IMR-90 (cell line): ENCODE measurements around the gene RAB14. TPM values are rescaled to one million over a fixed set of nuclear protein-coding genes. Genes with fewer than 3 reads are reported as not detected.

Experiments used
- ATAC-seq: fragments of 200-7000 bp; cut with Tn5 transposase; 2 replicates; pipeline ENCODE4 v1.9.1; 2020; ENCODE audit warnings: low read depth, mild to moderate bottlenecking, moderate library complexity
- BruUV-seq: library from RNA; stranded (reverse); fragments of 400-500 nt; replicated peaks from 2 replicates; lab custom pipeline; 2021; lab: Mats Ljungman, UMichigan
- CTCF ChIA-PET: fragments of 300-600 bp; formaldehyde crosslinking; extraction: SDS; loops from one replicate; lab custom pipeline; 2021; ENCODE audit warnings: antibody characterized with exemption; lab: Yijun Ruan, JAX
- POLR2A ChIA-PET: fragments of 300-600 bp; sonication (Branson Sonifier 250); formaldehyde crosslinking; loops from one replicate; lab custom pipeline; 2022; ENCODE audit warnings: antibody characterized with exemption; ENCODE audit not compliant: unreplicated experiment; lab: Charles Lee
- DNase-seq: peaks from one replicate; pipeline ENCODE4 v3.0.0; 2013
- H2AFZ ChIP-seq: replicated peaks from 2 replicates; pipeline ENCODE3; 2013; ENCODE audit warnings: low read length, mild to moderate bottlenecking; ENCODE audit not compliant: poor library complexity
- H2AK5ac ChIP-seq: 2 replicates; pipeline ENCODE4 v1.6.1; 2013; ENCODE audit warnings: low read depth, low read length, inconsistent platforms
- H2AK9ac ChIP-seq: replicated peaks from 2 replicates; pipeline ENCODE3; 2013; ENCODE audit warnings: mild to moderate bottlenecking, low read depth, low read length, moderate library complexity; ENCODE audit not compliant: poor library complexity
- H2BK120ac ChIP-seq: 2 replicates; pipeline ENCODE4 v1.6.1; 2013; ENCODE audit warnings: low read depth, low read length, inconsistent platforms
- H2BK15ac ChIP-seq: 3 replicates; pipeline ENCODE4 v1.6.1; 2013; ENCODE audit warnings: low read depth, low read length, inconsistent platforms
- H2BK20ac ChIP-seq: 2 replicates; pipeline ENCODE4 v1.6.1; 2013; ENCODE audit warnings: low read depth, mild to moderate bottlenecking, inconsistent platforms, low read length, moderate library complexity
- H2BK5ac ChIP-seq: 2 replicates; pipeline ENCODE4 v1.6.1; 2013; ENCODE audit warnings: mild to moderate bottlenecking, low read depth, low read length, inconsistent platforms; ENCODE audit not compliant: poor library complexity, severe bottlenecking
- H3K14ac ChIP-seq: replicated peaks from 2 replicates; pipeline ENCODE4 v1.6.1; 2013; ENCODE audit warnings: low read depth, low read length, inconsistent platforms
- H3K18ac ChIP-seq: 2 replicates; pipeline ENCODE4 v1.6.1; 2013; ENCODE audit warnings: low read depth, low read length, control low read depth
- H3K23ac ChIP-seq: 2 replicates; pipeline ENCODE4 v1.6.1; 2013; ENCODE audit warnings: low read depth, low read length, inconsistent platforms
- H3K27ac ChIP-seq: 2 replicates; pipeline ENCODE4 v1.5.1; 2013; ENCODE audit warnings: mild to moderate bottlenecking, control low read depth, low read length; ENCODE audit not compliant: insufficient read depth
- H3K27me3 ChIP-seq: 2 replicates; pipeline ENCODE4 v1.6.1; 2013; ENCODE audit warnings: low read length; ENCODE audit not compliant: control insufficient read depth, insufficient read depth
- H3K36me3 ChIP-seq: 2 replicates; pipeline ENCODE4 v1.6.1; 2013; ENCODE audit warnings: low read length, mixed read lengths; ENCODE audit not compliant: control insufficient read depth, insufficient read depth
- H3K4ac ChIP-seq: 2 replicates; pipeline ENCODE4 v1.6.1; 2013; ENCODE audit warnings: low read depth, low read length, inconsistent platforms
- H3K4me1 ChIP-seq: 2 replicates; pipeline ENCODE4 v1.6.1; 2013; ENCODE audit warnings: low read length, mixed read lengths; ENCODE audit not compliant: control insufficient read depth, insufficient read depth
- H3K4me2 ChIP-seq: 2 replicates; pipeline ENCODE4 v1.6.1; 2013; ENCODE audit warnings: low read depth, mild to moderate bottlenecking, control low read depth, low read length, moderate library complexity
- H3K4me3 ChIP-seq: 2 replicates; pipeline ENCODE4 v1.5.1; 2013; ENCODE audit warnings: low read depth, mild to moderate bottlenecking, control low read depth, low read length, moderate library complexity; ENCODE audit not compliant: insufficient read depth
- H3K56ac ChIP-seq: 2 replicates; pipeline ENCODE4 v1.6.1; 2013; ENCODE audit warnings: low read length, inconsistent platforms; ENCODE audit not compliant: insufficient read depth; ENCODE audit errors: extremely low read depth
- H3K79me1 ChIP-seq, 2 experiments: 2 replicates each; pipeline ENCODE4 v1.6.1; 2013; ENCODE audit warnings: low read length in 2 of 2, inconsistent platforms in 1 of 2, low read depth in 1 of 2
- H3K9ac ChIP-seq: 2 replicates; pipeline ENCODE4 v1.6.1; 2013; ENCODE audit warnings: low read depth, low read length, control low read depth
- H3K9me1 ChIP-seq: 2 replicates; pipeline ENCODE4 v1.6.1; 2013; ENCODE audit warnings: low read length, inconsistent platforms; ENCODE audit not compliant: insufficient read depth
- H3K9me3 ChIP-seq: 2 replicates; pipeline ENCODE4 v1.6.1; 2013; ENCODE audit warnings: low read length; ENCODE audit not compliant: control insufficient read depth, insufficient read depth
- H4K20me1 ChIP-seq: 2 replicates; pipeline ENCODE4 v1.6.1; 2013; ENCODE audit warnings: low read length, inconsistent platforms; ENCODE audit not compliant: insufficient read depth
- H4K5ac ChIP-seq: 2 replicates; pipeline ENCODE4 v1.6.1; 2013; ENCODE audit warnings: mild to moderate bottlenecking, low read depth, low read length, control low read depth
- H4K8ac ChIP-seq, 2 experiments: 2 replicates each; pipeline ENCODE4 v1.6.1; 2013; ENCODE audit warnings: low read depth in 2 of 2, low read length in 2 of 2, control low read depth in 1 of 2, inconsistent platforms in 1 of 2
- H4K91ac ChIP-seq: 2 replicates; pipeline ENCODE4 v1.6.1; 2013; ENCODE audit warnings: low read depth, low read length, inconsistent platforms; ENCODE audit not compliant: insufficient read depth
- CEBPB ChIP-seq: IDR thresholded peaks from 2 replicates; pipeline ENCODE4 v1.6.1; 2012; ENCODE audit warnings: low read depth, low read length, improper control_type of control experiment
- CTCF ChIP-seq: conservative IDR thresholded peaks from 2 replicates; pipeline ENCODE4 v1.5.1; 2012; ENCODE audit warnings: mild to moderate bottlenecking, low read depth, low read length, improper control_type of control experiment
- ELK1 ChIP-seq: fragments of 150-350 bp; IDR thresholded peaks from 2 replicates; pipeline ENCODE4 v1.6.1; 2016; ENCODE audit warnings: low read depth, mild to moderate bottlenecking, low read length, moderate library complexity, borderline replicate concordance
- FOS ChIP-seq: fragments of 150-350 bp; IDR thresholded peaks from 2 replicates; pipeline ENCODE4 v1.6.1; 2016; ENCODE audit warnings: low read depth, low read length
- MAFK ChIP-seq: IDR thresholded peaks from 2 replicates; pipeline ENCODE4 v1.6.1; 2012; ENCODE audit warnings: low read depth, low read length, improper control_type of control experiment
- MXI1 ChIP-seq: IDR thresholded peaks from 2 replicates; pipeline ENCODE4 v1.6.1; 2012; ENCODE audit warnings: low read depth, mild to moderate bottlenecking, low read length, moderate library complexity, borderline replicate concordance
- POLR2A ChIP-seq: IDR thresholded peaks from 2 replicates; pipeline ENCODE4 v1.6.1; 2012; ENCODE audit warnings: mild to moderate bottlenecking, low read depth, low read length
- RAD21 ChIP-seq: IDR thresholded peaks from 2 replicates; pipeline ENCODE4 v1.6.1; 2012; ENCODE audit warnings: low read length, improper control_type of control experiment
- RCOR1 ChIP-seq: IDR thresholded peaks from 2 replicates; pipeline ENCODE4 v1.6.1; 2012; ENCODE audit warnings: mild to moderate bottlenecking, low read length, improper control_type of control experiment; ENCODE audit not compliant: insufficient replicate concordance
- RFX5 ChIP-seq: IDR thresholded peaks from 2 replicates; pipeline ENCODE4 v1.8.0; 2012; ENCODE audit warnings: low read depth, mild to moderate bottlenecking, low read length, moderate library complexity
- SMC3 ChIP-seq: fragments of 150-350 bp; IDR thresholded peaks from 2 replicates; pipeline ENCODE4 v1.6.1; 2016; ENCODE audit warnings: low read depth, mild to moderate bottlenecking, antibody characterized with exemption, low read length, moderate library complexity
- USF2 ChIP-seq: fragments of 150-350 bp; IDR thresholded peaks from 2 replicates; pipeline ENCODE4 v1.6.1; 2017; ENCODE audit warnings: mild to moderate bottlenecking, antibody characterized with exemption, low read length, low read depth
- WGBS, 2 experiments: methylation state at CpG; one replicate each; pipeline versions ENCODE4 v1.1.5 to v1.1.7; 2013; ENCODE audit warnings: missing lambda C conversion rate in 2 of 2; ENCODE audit not compliant: insufficient read length in 1 of 2; ENCODE audit errors: extremely low coverage in 2 of 2; 5-methylcytosine and 5-hydroxymethylcytosine counted together
- dilution Hi-C: fragments of 300-500 bp; cut with HindIII; formaldehyde crosslinking; loops from one replicate; pipeline ENCODE4 v1.14.3; 2018; ENCODE audit warnings: low sequenced_read_pairs; ENCODE audit not compliant: unreplicated experiment
- in situ Hi-C: fragments of 300-500 bp; cut with MboI; formaldehyde crosslinking; loops from 3 replicates; pipeline ENCODE4 v1.14.3; 2019; ENCODE audit warnings: low sequenced_read_pairs, inconsistent platforms, mixed read lengths
- intact Hi-C: fragments of 100-400 bp; cut with micrococcal nuclease; formaldehyde crosslinking; loops from 2 replicates; pipeline ENCODE4 v1.10.0; 2022
- polyA plus RNA-seq, 3 experiments: library from polyadenylated mRNA; depleted of rRNA; stranded (reverse); fragments of >200 nt; gene quantifications; 2 replicates each; pipeline ENCODE4 v1.2.3, GENCODE V29; 2012; ENCODE audit warnings: low replicate concordance in 1 of 3
- total RNA-seq: library from RNA; depleted of rRNA; stranded (reverse); fragments of >200 nt; gene quantifications from 2 replicates; pipeline ENCODE4 v1.2.3, GENCODE V29; 2012

The RAB14 gene
- total and polyA plus RNA-seq, 2 of the 4 experiments (the other 2 are of a cell fraction), result 20.1 to 29.3 TPM

GRCh38 chr9:121192959-121193640 lies 8.6 kb downstream of the RAB14 start:
- H3K9ac ChIP-seq, result no peak overlapping the region
- H3K4me1 ChIP-seq, result peaks cover 4% of the 10 kb centered on the region
- no peak overlapping the region for H3K4me3 ChIP-seq
- peaks cover 0 to 47% of the 10 kb centered on the region in 2 experiments; a peak in 2 of 4 replicates for H3K79me1 ChIP-seq
- H3K9me1 ChIP-seq, result peaks cover 6% of the 10 kb centered on the region
- H2AK9ac ChIP-seq, result no peak overlapping the region
- no peak overlapping the region for H4K5ac ChIP-seq
- ATAC-seq (0 out of 2 replicates have a peak, but pooled peaks have one; percentile 16), DNase-seq (peak; percentile 36)
- H2AFZ ChIP-seq, result no peak overlapping the region
- peak overlapping the region; percentile 8; the same call in 1 of the 2 replicates for H3K23ac ChIP-seq
- no CpG with 5 or more reads among the region's 1 CpG for WGBS, 2 experiments
- ChIA-PET POLR2A (no interaction called here), CTCF (no interaction called here)
- no peak overlapping the region for H3K27ac ChIP-seq
- H3K4me2 ChIP-seq, result no peak overlapping the region
- H4K20me1 ChIP-seq, result peaks cover 96% of the 10 kb centered on the region
- H3K14ac ChIP-seq, result 0 out of 2 replicates have a peak overlapping the region, but pooled peaks have one; percentile 10
- no peak overlapping the region for H2AK5ac ChIP-seq
- no peaks in the 10 kb centered on the region for H3K27me3 ChIP-seq
- H3K4ac ChIP-seq, result no peak overlapping the region
- H3K56ac ChIP-seq, result no peak overlapping the region
- H3K9me3 ChIP-seq, result no peaks in the 10 kb centered on the region
- H4K8ac ChIP-seq, result no peak overlapping the region
- no peak overlapping the region for H2BK120ac ChIP-seq
- H4K91ac ChIP-seq, result no peak overlapping the region
- no peaks in the 10 kb centered on the region for H3K36me3 ChIP-seq
- intact Hi-C loops, result no loop called here
- no peak for TF ChIP-seq CEBPB
- no peak for TF ChIP-seq FOS
- TF ChIP-seq USF2, result no peak
- TF ChIP-seq RAD21, result no peak
- no peak for TF ChIP-seq ELK1
- TF ChIP-seq RCOR1, result no peak
- TF ChIP-seq CTCF, result no peak
- TF ChIP-seq MXI1, result no peak
- no peak for TF ChIP-seq SMC3
- no peak for TF ChIP-seq RFX5
- TF ChIP-seq MAFK, result no peak
- no peak for TF ChIP-seq POLR2A
- H2BK5ac ChIP-seq, result no peak overlapping the region
- H2BK20ac ChIP-seq, result no peak overlapping the region
- dilution Hi-C loops, result no loop called here
- no peak overlapping the region for H2BK15ac ChIP-seq
- no TSS peak for BruUV-seq
- in situ Hi-C loops, result no loop called here
- no peak overlapping the region for H3K18ac ChIP-seq
